Activated T-cell treated with anti-CD3 and anti-CD28 coated beads, Interleukin-2, amount 50 U/mL, for 4 hours (primary cell): ENCODE results near the gene PNPLA4. TPM values are rescaled to one million over a fixed set of nuclear protein-coding genes. Genes with fewer than 3 reads are reported as not detected.

Source experiments
- ATAC-seq, 2 donors: fragments of 200-7000 bp; cut with Tn5 transposase; one replicate each; pipeline ENCODE4 v1.10.0; 2021
- DNase-seq: peaks from one replicate; pipeline ENCODE4 v3.0.0-alpha.2; 2020
- H3K27me3 Mint-ChIP-seq: one replicate; pipeline ENCODE4 v1.8.0; 2021; ENCODE audit warnings: low read depth, mixed read lengths
- H3K36me3 Mint-ChIP-seq: one replicate; pipeline ENCODE4 v1.8.0; 2022; ENCODE audit warnings: mixed read lengths; ENCODE audit not compliant: insufficient read depth
- H3K4me1 Mint-ChIP-seq: one replicate; pipeline ENCODE4 v1.8.0; 2021; ENCODE audit warnings: low read depth, mixed read lengths
- H3K4me3 Mint-ChIP-seq: one replicate; pipeline ENCODE4 v1.8.0; 2021; ENCODE audit warnings: mild to moderate bottlenecking, moderate library complexity, mixed read lengths
- H3K9me3 Mint-ChIP-seq: one replicate; pipeline ENCODE4 v1.8.0; 2021; ENCODE audit warnings: mixed read lengths
- total RNA-seq, 3 donors: library from RNA; stranded (reverse); gene quantifications; one replicate each; pipeline ENCODE4 v1.2.1, GENCODE V29; 2021

Gene PNPLA4, protein sequence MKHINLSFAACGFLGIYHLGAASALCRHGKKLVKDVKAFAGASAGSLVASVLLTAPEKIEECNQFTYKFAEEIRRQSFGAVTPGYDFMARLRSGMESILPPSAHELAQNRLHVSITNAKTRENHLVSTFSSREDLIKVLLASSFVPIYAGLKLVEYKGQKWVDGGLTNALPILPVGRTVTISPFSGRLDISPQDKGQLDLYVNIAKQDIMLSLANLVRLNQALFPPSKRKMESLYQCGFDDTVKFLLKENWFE
- total RNA-seq: 10 to 100 TPM in 1 of 3 donors, 1 to 10 TPM in 2; 4.5 to 12.4 (median 7.9) TPM

- Mint-ChIP-seq H3K27me3 (peaks cover 2% of the 10 kb centered on the region), H3K4me1 (peaks cover 7% of the 10 kb centered on the region), H3K36me3 (peaks cover 5% of the 10 kb centered on the region), H3K4me3 (peak within 1 kb of the TSS; percentile 89), H3K9me3 (no peaks in the 10 kb centered on the region)
- ATAC-seq (peak; percentile 95 to 97), DNase-seq (peak; percentile 85)
These were observed at the start of gene PNPLA4 for GRCh38 chrX:7927259-7928167. Gene PNPLA4 (minus strand): TSS chrX:7927413. CDS start chrX:7926119, 1,294 bp downstream.

DNA sequence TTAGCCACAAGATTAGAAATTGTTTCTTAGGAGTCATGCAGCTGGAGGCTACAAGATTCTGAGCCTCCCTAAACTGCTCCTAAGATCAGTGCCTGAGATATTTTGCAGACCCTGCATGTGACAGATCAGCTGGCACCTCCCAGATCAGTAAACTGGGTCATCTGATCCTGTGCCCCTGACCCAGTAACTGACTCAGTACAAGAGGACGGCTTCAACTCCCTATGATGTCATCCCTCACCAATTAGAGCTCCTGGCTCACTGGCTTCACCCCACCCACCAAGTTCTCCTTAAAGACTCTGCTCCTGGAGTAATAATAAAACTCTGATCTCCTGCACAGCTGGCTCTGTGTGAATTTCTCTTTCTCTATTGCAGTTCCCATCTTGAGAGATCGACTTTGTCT is 45.4 kb upstream of the PNPLA4 start:
- no peaks in the 10 kb centered on the region for H3K4me1 Mint-ChIP-seq
- no peaks in the 10 kb centered on the region for H3K27me3 Mint-ChIP-seq
- no peaks in the 10 kb centered on the region for H3K9me3 Mint-ChIP-seq
- no peak overlapping the region for H3K4me3 Mint-ChIP-seq
- no peaks in the 10 kb centered on the region for H3K36me3 Mint-ChIP-seq
- no peak for ATAC-seq
- no peak for DNase-seq

GRCh38 chrX:7970428-7970827 is 43.2 kb upstream of the PNPLA4 start:
- H3K4me1 Mint-ChIP-seq: no peaks in the 10 kb centered on the region
- H3K9me3 Mint-ChIP-seq: no peaks in the 10 kb centered on the region
- DNase-seq (no peak), ATAC-seq (no peak)
- H3K27me3 Mint-ChIP-seq: no peaks in the 10 kb centered on the region
- no peak overlapping the region for H3K4me3 Mint-ChIP-seq
- H3K36me3 Mint-ChIP-seq: no peaks in the 10 kb centered on the region

- no peak for ATAC-seq
- no peaks in the 10 kb centered on the region for H3K27me3 Mint-ChIP-seq
- H3K4me3 Mint-ChIP-seq: no peak overlapping the region
- no peak for DNase-seq
- no peaks in the 10 kb centered on the region for H3K9me3 Mint-ChIP-seq
- H3K4me1 Mint-ChIP-seq: no peaks in the 10 kb centered on the region
- H3K36me3 Mint-ChIP-seq: no peaks in the 10 kb centered on the region
These were observed 38.2 kb upstream of the PNPLA4 start for GRCh38 chrX:7965436-7965835.

- Mint-ChIP-seq H3K9me3 (peaks cover 16% of the 10 kb centered on the region), H3K27me3 (peaks cover 2% of the 10 kb centered on the region), H3K4me3 (no peak overlapping the region), H3K4me1 (no peaks in the 10 kb centered on the region), H3K36me3 (peaks cover 2% of the 10 kb centered on the region)
- ATAC-seq: no peak
- DNase-seq: no peak
These were observed 33.0 kb upstream of the PNPLA4 start for GRCh38 chrX:7960246-7960645.

- ATAC-seq: no peak
- peaks cover 2% of the 10 kb centered on the region for H3K27me3 Mint-ChIP-seq
- peaks cover 16% of the 10 kb centered on the region for H3K9me3 Mint-ChIP-seq
- no peaks in the 10 kb centered on the region for H3K4me1 Mint-ChIP-seq
- no peak overlapping the region for H3K4me3 Mint-ChIP-seq
- peaks cover 2% of the 10 kb centered on the region for H3K36me3 Mint-ChIP-seq
- DNase-seq: no peak
These were observed 26.2 kb upstream of the PNPLA4 start for GRCh38 chrX:7953446-7953845.

DNA sequence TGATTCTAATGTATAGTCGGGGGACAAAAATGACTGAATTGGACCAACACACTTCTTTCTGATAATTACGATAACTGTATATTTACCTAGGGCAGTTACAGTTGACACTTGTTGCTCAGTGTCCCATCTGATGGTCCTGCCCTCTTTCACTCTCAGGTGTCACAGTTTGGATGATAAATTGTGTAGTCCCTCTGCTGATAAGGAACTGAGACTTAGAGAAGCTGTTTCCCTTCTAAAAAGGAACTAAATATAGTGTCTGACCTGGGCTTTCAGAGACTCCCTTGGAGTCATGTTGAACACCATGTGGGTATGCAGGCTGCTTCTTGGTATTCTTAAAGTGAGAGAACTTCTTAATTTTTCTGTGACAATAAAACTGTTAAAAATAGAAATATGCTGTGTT is 23.7 kb upstream of the PNPLA4 start:
- peaks cover under 1% of the 10 kb centered on the region for H3K9me3 Mint-ChIP-seq
- H3K36me3 Mint-ChIP-seq: no peaks in the 10 kb centered on the region
- H3K4me1 Mint-ChIP-seq: no peaks in the 10 kb centered on the region
- ATAC-seq (no peak), DNase-seq (no peak)
- no peaks in the 10 kb centered on the region for H3K27me3 Mint-ChIP-seq
- no peak overlapping the region for H3K4me3 Mint-ChIP-seq

GRCh38 chrX:7948483-7948882 is 21.3 kb upstream of the PNPLA4 start:
- Mint-ChIP-seq H3K4me3 (no peak overlapping the region), H3K36me3 (peaks cover 2% of the 10 kb centered on the region), H3K27me3 (no peaks in the 10 kb centered on the region), H3K4me1 (no peaks in the 10 kb centered on the region), H3K9me3 (no peaks in the 10 kb centered on the region)
- DNase-seq (no peak), ATAC-seq (no peak)

- no peaks in the 10 kb centered on the region for H3K4me1 Mint-ChIP-seq
- no peak overlapping the region for H3K4me3 Mint-ChIP-seq
- no peak for ATAC-seq
- peaks cover 2% of the 10 kb centered on the region for H3K36me3 Mint-ChIP-seq
- DNase-seq: no peak
- H3K9me3 Mint-ChIP-seq: no peaks in the 10 kb centered on the region
- no peaks in the 10 kb centered on the region for H3K27me3 Mint-ChIP-seq
These were observed 19.7 kb upstream of the PNPLA4 start for GRCh38 chrX:7946960-7947359.

- ATAC-seq (no peak), DNase-seq (no peak)
- Mint-ChIP-seq H3K4me1 (no peaks in the 10 kb centered on the region), H3K27me3 (no peaks in the 10 kb centered on the region), H3K4me3 (no peak overlapping the region), H3K36me3 (peaks cover 2% of the 10 kb centered on the region), H3K9me3 (no peaks in the 10 kb centered on the region)
These were observed 16.5 kb upstream of the PNPLA4 start for GRCh38 chrX:7943600-7944245.

DNA sequence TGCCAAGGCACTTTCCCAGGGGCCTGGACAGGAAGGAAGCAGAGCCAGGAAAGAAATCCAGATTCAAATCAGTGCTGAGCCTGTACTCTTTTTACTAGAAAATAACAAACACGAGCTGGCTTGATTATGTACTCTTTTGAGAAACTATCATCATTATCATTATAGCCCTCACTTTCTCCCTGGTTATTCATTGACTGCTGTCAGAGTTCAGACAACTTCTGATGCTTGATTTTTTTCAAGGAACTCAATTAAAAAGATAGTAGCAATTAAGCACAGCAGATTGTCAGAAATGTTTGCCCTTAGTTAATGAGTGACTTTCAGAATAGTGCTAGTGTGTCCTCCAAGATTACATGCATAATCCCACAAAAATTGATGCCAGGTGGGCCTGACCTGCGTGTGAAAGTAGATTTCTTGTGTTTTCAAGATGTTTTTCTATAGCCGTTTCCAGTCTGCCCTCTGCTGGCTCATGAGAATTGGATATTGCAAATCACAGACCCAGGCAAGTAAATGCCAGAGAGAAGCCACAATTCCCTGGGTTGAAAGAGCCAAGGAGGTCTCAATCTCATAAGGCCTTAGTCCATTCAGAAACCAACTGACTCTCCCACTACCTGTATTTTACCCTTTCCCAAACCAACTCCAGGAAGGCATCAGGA is 14.3 kb upstream of the PNPLA4 start:
- Mint-ChIP-seq H3K4me3 (no peak overlapping the region), H3K27me3 (no peaks in the 10 kb centered on the region), H3K9me3 (no peaks in the 10 kb centered on the region), H3K36me3 (peaks cover 2% of the 10 kb centered on the region), H3K4me1 (no peaks in the 10 kb centered on the region)
- ATAC-seq: no peak
- DNase-seq: no peak

GRCh38 chrX:7934026-7934425 is 6.8 kb upstream of the PNPLA4 start:
- H3K27me3 Mint-ChIP-seq: peaks cover 2% of the 10 kb centered on the region
- no peaks in the 10 kb centered on the region for H3K9me3 Mint-ChIP-seq
- peaks cover 5% of the 10 kb centered on the region for H3K36me3 Mint-ChIP-seq
- DNase-seq (no peak), ATAC-seq (no peak)
- no peaks in the 10 kb centered on the region for H3K4me1 Mint-ChIP-seq
- no peak overlapping the region for H3K4me3 Mint-ChIP-seq

DNA sequence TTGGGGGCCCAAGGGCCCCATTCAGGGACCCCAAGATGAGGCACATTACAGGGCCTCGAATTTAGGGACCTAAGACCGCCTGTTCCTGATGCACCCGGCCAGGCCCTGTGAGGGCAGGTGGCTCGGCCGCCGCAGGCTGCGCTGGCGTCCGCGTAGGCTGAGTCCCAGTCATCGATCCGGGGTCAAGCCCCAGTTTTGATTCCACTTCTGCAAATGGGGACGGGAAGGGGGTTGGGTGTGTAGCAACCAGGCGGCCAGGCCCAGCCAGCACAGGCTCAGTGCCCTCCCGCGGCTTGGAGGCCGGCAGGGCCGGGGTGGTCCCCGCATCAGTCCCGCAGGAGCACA is 327 bp downstream of the PNPLA4 start:
- Mint-ChIP-seq H3K27me3 (peaks cover 2% of the 10 kb centered on the region), H3K4me1 (peaks cover 7% of the 10 kb centered on the region), H3K9me3 (no peaks in the 10 kb centered on the region), H3K36me3 (peaks cover 5% of the 10 kb centered on the region), H3K4me3 (peak overlapping the region; percentile 89)
- DNase-seq (no peak), ATAC-seq (no peak)

DNA sequence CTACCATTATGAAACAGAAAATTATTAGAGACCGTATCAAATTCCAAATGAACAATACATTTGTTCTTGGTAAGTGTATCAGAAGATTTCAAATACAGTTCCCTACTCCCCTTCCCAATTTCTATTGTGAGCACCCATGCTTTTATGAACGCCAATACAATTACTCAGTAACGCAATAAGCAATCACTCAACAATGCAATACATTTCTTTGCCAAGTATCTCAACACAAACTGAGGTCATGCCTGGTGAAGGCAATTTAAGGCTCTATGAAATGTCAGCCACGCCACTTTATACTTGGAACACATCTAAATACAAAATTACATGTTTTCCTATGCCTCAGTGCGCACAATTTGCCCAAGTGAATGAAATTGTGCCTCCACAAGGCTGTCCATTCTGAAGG is 712 bp downstream of the PNPLA4 start:
- peaks cover 2% of the 10 kb centered on the region for H3K27me3 Mint-ChIP-seq
- no peaks in the 10 kb centered on the region for H3K9me3 Mint-ChIP-seq
- peak overlapping the region; percentile 89 for H3K4me3 Mint-ChIP-seq
- ATAC-seq (no peak), DNase-seq (no peak)
- peaks cover 7% of the 10 kb centered on the region for H3K4me1 Mint-ChIP-seq
- peaks cover 5% of the 10 kb centered on the region for H3K36me3 Mint-ChIP-seq
